AG09319 (cell line): ENCODE measurements around the gene TULP1.

Experiments used
- DNase-seq: peaks from one replicate; pipeline ENCODE4 v3.0.0-alpha.2; 2010; ENCODE audit warnings: low read depth; ENCODE audit errors: extremely low read depth
- CTCF ChIP-seq: IDR thresholded peaks from 2 replicates; pipeline ENCODE4 v1.5.1; 2011; ENCODE audit warnings: low read depth, mild to moderate bottlenecking, inconsistent platforms, low read length, moderate library complexity

TULP1 gene

GRCh38 chr6:35474131-35474941 is 38.4 kb downstream of the TULP1 start:
- no peak for TF ChIP-seq CTCF
- no peak for DNase-seq

DNA sequence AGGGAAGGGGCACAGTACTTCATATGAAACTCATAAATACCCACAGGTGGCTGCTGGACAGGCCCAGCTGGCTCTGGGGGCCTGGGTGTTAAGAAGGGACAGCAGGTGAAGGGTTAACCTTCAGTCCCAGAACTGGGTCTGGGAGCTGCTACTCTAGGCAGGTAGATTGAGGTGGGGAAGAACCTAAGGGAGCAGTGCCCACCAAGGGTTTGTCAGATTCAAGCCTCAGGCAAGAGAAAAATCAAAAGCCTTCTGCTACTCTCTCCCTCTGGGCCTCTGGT is 38.9 kb downstream of the TULP1 start:
- DNase-seq, result no peak
- no peak for TF ChIP-seq CTCF

DNA sequence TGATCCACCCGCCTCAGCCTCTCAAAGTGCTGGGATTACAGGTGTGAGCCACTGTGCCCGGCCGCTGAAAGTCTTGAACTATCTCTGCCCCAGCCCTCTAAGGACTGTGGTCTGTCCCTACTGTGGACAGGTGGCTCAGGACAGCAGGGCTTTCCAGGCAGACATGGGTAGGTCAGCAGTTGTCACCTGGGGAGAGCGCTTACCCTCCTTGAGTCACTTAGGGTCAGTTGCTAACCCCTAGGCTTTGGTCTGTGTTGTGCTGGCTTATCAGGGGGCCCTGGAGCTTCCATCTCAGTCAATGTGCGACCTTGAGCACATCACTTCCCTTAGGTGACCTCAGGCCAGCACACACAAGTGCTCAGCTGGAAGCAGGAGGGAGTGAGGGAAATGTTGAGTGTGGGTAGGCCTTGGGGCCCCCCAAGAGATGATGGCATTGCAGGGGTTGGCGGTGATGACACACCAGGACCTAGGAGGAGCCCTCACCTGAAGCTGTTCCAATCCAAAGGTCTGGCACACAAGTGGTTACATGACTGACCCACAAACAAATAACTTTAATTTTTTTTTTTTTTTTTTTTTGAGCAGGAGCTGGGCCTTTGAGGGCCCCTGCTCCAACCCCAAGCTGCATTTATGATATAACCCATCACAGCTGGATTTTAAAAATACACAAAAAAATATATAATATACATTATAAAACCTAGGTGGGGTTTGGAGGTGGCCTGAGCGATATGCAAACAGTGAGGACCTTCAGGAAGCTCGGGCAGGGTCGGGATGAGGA is 39.4 kb downstream of the TULP1 start:
- DNase-seq, result no peak
- no peak for TF ChIP-seq CTCF

GRCh38 chr6:35471836-35472345 is 40.8 kb downstream of the TULP1 start:
- no peak for DNase-seq
- TF ChIP-seq CTCF, result no peak

GRCh38 chr6:35470663-35471120 is 42.0 kb downstream of the TULP1 start:
- no peak for DNase-seq

DNA sequence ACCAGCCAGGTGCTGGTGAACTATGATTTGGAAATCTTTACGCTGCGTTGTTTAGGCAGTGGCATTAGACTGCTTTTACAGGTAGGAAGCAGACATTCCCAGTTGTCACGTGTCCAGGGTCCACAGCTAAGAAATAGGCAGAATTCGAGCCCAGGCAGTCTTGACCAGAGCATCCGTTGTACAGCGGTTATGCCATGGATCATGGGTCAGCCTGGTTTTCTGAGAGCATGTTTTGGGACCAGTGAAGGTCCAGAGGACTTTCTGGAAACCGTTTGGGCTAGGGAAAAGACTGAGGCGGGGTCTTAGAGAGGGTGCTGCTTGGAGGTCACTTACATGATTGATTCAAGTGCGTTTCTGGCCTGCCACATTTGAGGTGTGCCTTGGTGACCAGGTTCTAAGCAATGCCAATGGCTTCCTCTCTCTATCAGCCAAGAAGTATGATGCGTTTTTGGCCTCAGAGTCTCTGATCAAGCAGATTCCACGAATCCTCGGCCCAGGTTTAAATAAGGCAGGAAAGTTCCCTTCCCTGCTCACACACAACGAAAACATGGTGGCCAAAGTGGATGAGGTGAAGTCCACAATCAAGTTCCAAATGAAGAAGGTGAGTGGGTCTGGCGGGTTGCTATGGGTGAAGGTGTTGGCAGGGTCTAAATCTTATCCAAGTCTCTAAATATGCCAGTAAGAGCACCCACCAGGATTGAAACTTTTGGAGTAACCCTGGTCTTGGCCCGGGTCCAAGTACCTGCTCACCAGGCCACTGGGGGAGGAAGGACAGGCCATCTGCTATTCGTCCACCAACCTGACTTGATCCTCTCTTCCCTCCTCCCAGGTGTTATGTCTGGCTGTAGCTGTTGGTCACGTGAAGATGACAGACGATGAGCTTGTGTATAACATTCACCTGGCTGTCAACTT is 42.7 kb downstream of the TULP1 start:
- TF ChIP-seq CTCF, result no peak
- no peak for DNase-seq

More at GRCh38 chr6:35470663-35471120, 42.0 kb downstream of the TULP1 start:
- no peak for TF ChIP-seq CTCF
